Ishikawa (cell line): ENCODE data around the gene GSE1.

Experiments used
- EGR1 ChIP-seq: IDR thresholded peaks from 2 replicates; pipeline ENCODE4 v1.6.1; 2012
- EP300 ChIP-seq: IDR thresholded peaks from 2 replicates; pipeline ENCODE4 v1.6.1; 2012; ENCODE audit warnings: borderline replicate concordance
- NFIC ChIP-seq: IDR thresholded peaks from 2 replicates; pipeline ENCODE4 v1.6.1; 2012
- RAD21 ChIP-seq: IDR thresholded peaks from 2 replicates; pipeline ENCODE4 v1.6.1; 2012; ENCODE audit warnings: low read depth
- ZBTB7A ChIP-seq: IDR thresholded peaks from 2 replicates; pipeline ENCODE4 v1.6.1; 2012; ENCODE audit warnings: low read depth

GRCh38 chr16:85698459-85698891, 85.4 kb downstream of the GSE1 start:
- TF ChIP-seq RAD21 = no peak
- no peak for TF ChIP-seq EGR1
- no peak for TF ChIP-seq ZBTB7A
- TF ChIP-seq NFIC = no peak
- TF ChIP-seq EP300 = no peak
